ENCODE measurements around the gene ETDC.

- TF ChIP-seq EZH2 (IDR thresholded peaks at IDR 0.05; ENCODE audit: low read depth): no peak
- TF ChIP-seq, protein P1, sequence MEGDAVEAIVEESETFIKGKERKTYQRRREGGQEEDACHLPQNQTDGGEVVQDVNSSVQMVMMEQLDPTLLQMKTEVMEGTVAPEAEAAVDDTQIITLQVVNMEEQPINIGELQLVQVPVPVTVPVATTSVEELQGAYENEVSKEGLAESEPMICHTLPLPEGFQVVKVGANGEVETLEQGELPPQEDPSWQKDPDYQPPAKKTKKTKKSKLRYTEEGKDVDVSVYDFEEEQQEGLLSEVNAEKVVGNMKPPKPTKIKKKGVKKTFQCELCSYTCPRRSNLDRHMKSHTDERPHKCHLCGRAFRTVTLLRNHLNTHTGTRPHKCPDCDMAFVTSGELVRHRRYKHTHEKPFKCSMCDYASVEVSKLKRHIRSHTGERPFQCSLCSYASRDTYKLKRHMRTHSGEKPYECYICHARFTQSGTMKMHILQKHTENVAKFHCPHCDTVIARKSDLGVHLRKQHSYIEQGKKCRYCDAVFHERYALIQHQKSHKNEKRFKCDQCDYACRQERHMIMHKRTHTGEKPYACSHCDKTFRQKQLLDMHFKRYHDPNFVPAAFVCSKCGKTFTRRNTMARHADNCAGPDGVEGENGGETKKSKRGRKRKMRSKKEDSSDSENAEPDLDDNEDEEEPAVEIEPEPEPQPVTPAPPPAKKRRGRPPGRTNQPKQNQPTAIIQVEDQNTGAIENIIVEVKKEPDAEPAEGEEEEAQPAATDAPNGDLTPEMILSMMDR (conservative IDR thresholded peaks at IDR 0.05): no peak
These were observed 45.1 kb upstream of the ETDC start for GRCh38 chrX:135264206-135264605.
